H9 (cell line): ENCODE data around the gene C16orf95. TPM values are rescaled to one million over a fixed set of nuclear protein-coding genes. Genes with fewer than 3 reads are reported as not detected.

Experiments used
- DNase-seq: peaks from one replicate; pipeline ENCODE4 v3.0.0-alpha.2; 2017
- H2AFZ ChIP-seq: one replicate; pipeline ENCODE4 v1.6.1; 2013; ENCODE audit warnings: mild to moderate bottlenecking, low read length, control low read depth, moderate library complexity
- H2AK5ac ChIP-seq: 2 replicates; pipeline ENCODE4 v1.6.1; 2013; ENCODE audit warnings: low read length, control low read depth, mixed read lengths; ENCODE audit not compliant: insufficient read length
- H2BK120ac ChIP-seq: one replicate; pipeline ENCODE4 v1.6.1; 2013; ENCODE audit warnings: low read depth, mild to moderate bottlenecking, low read length, control low read depth, inconsistent platforms; ENCODE audit not compliant: poor library complexity, severe bottlenecking
- H2BK12ac ChIP-seq: 2 replicates; pipeline ENCODE4 v1.6.1; 2013; ENCODE audit warnings: low read length, control low read depth, mixed read lengths, low read depth; ENCODE audit not compliant: insufficient read length
- H2BK15ac ChIP-seq: 2 replicates; pipeline ENCODE4 v1.6.1; 2013; ENCODE audit warnings: low read depth, low read length, control low read depth
- H2BK20ac ChIP-seq: one replicate; pipeline ENCODE4 v1.6.1; 2013; ENCODE audit warnings: low read depth, mild to moderate bottlenecking, low read length, control low read depth, inconsistent platforms; ENCODE audit not compliant: poor library complexity, severe bottlenecking
- H2BK5ac ChIP-seq: 2 replicates; pipeline ENCODE4 v1.6.1; 2013; ENCODE audit warnings: low read length, control low read depth, mixed read lengths; ENCODE audit not compliant: insufficient read length
- H3K14ac ChIP-seq: 2 replicates; pipeline ENCODE4 v1.6.1; 2013; ENCODE audit warnings: low read length, control low read depth; ENCODE audit not compliant: insufficient read depth
- H3K18ac ChIP-seq: 2 replicates; pipeline ENCODE4 v1.6.1; 2013; ENCODE audit warnings: low read depth, mild to moderate bottlenecking, mixed read lengths, low read length, control low read depth; ENCODE audit not compliant: insufficient read length
- H3K23ac ChIP-seq: 2 replicates; pipeline ENCODE4 v1.6.1; 2013; ENCODE audit warnings: low read length, control low read depth, mixed read lengths, low read depth; ENCODE audit not compliant: insufficient read length
- H3K23me2 ChIP-seq: 2 replicates; pipeline ENCODE4 v1.6.1; 2013; ENCODE audit warnings: low read depth, mild to moderate bottlenecking, mixed read lengths, low read length, control low read depth; ENCODE audit not compliant: insufficient read length, poor library complexity, severe bottlenecking
- H3K27ac ChIP-seq: 2 replicates; pipeline ENCODE4 v1.5.1; 2013; ENCODE audit warnings: low read length, control low read depth, mixed read lengths, low read depth; ENCODE audit not compliant: insufficient read length
- H3K27me3 ChIP-seq: 2 replicates; pipeline ENCODE4 v1.6.1; 2013; ENCODE audit warnings: low read length, control low read depth, inconsistent platforms; ENCODE audit not compliant: insufficient read depth
- H3K4ac ChIP-seq: 2 replicates; pipeline ENCODE4 v1.6.1; 2013; ENCODE audit warnings: low read depth, mild to moderate bottlenecking, control low read depth, inconsistent platforms, low read length, moderate library complexity
- H3K4me1 ChIP-seq: 2 replicates; pipeline ENCODE4 v1.6.1; 2013; ENCODE audit warnings: low read length, control low read depth, inconsistent platforms; ENCODE audit not compliant: insufficient read depth
- H3K4me2 ChIP-seq: 2 replicates; pipeline ENCODE4 v1.6.1; 2013; ENCODE audit warnings: low read length, control low read depth, mixed read lengths; ENCODE audit not compliant: insufficient read length, insufficient read depth
- H3K56ac ChIP-seq: 2 replicates; pipeline ENCODE4 v1.6.1; 2013; ENCODE audit warnings: low read depth, mild to moderate bottlenecking, mixed read lengths, low read length, control low read depth; ENCODE audit not compliant: insufficient read length
- H3K79me1 ChIP-seq: 2 replicates; pipeline ENCODE4 v1.6.1; 2013; ENCODE audit warnings: low read depth, mild to moderate bottlenecking, moderate library complexity, low read length, control low read depth, inconsistent platforms; ENCODE audit not compliant: insufficient read depth, poor library complexity, severe bottlenecking
- H3K79me2 ChIP-seq: 2 replicates; pipeline ENCODE4 v1.6.1; 2013; ENCODE audit warnings: low read length, control low read depth, inconsistent platforms; ENCODE audit not compliant: insufficient read depth
- H3K9ac ChIP-seq: 2 replicates; pipeline ENCODE4 v1.6.1; 2013; ENCODE audit warnings: low read length, control low read depth, mixed read lengths; ENCODE audit not compliant: insufficient read length; ENCODE audit errors: extremely low read depth
- H3K9me3 ChIP-seq: one replicate; pipeline ENCODE4 v1.6.1; 2013; ENCODE audit warnings: low read depth, low read length, inconsistent platforms; ENCODE audit not compliant: control insufficient read depth
- H3T11ph ChIP-seq: one replicate; pipeline ENCODE4 v1.6.1; 2013; ENCODE audit warnings: mild to moderate bottlenecking, low read length, control low read depth, inconsistent platforms
- H4K20me1 ChIP-seq: one replicate; pipeline ENCODE4 v1.6.1; 2013; ENCODE audit not compliant: control insufficient read depth, insufficient read length, insufficient read depth
- H4K5ac ChIP-seq: 2 replicates; pipeline ENCODE4 v1.6.1; 2013; ENCODE audit warnings: low read depth, mild to moderate bottlenecking, mixed read lengths, low read length, control low read depth; ENCODE audit not compliant: insufficient read length
- H4K8ac ChIP-seq: replicated peaks from 2 replicates; pipeline ENCODE4 v1.6.1; 2013; ENCODE audit warnings: low read length, control low read depth, mixed read lengths, low read depth; ENCODE audit not compliant: insufficient read length
- H4K91ac ChIP-seq: 2 replicates; pipeline ENCODE4 v1.6.1; 2013; ENCODE audit warnings: low read depth, mild to moderate bottlenecking, moderate library complexity, mixed read lengths, low read length, control low read depth; ENCODE audit not compliant: insufficient read length
- H3K27ac Mint-ChIP-seq, 3 experiments: 2 replicates in 2 of 3; 3 replicates in 1 of 3; pipeline ENCODE4 v1.8.0; 2020 to 2021; ENCODE audit warnings: mixed read lengths in 3 of 3, mild to moderate bottlenecking in 1 of 3, moderate library complexity in 1 of 3
- H3K27me3 Mint-ChIP-seq: 2 replicates; pipeline ENCODE4 v1.8.0; 2021; ENCODE audit warnings: low read depth, mild to moderate bottlenecking, moderate library complexity, mixed read lengths
- H3K36me3 Mint-ChIP-seq, 3 experiments: 2 replicates in 2 of 3; 3 replicates in 1 of 3; pipeline ENCODE4 v1.8.0; 2020 to 2021; ENCODE audit warnings: low read depth in 3 of 3, mixed read lengths in 3 of 3; ENCODE audit not compliant: insufficient read depth in 1 of 3
- H3K4me1 Mint-ChIP-seq, 2 experiments: 2 replicates each; pipeline ENCODE4 v1.8.0; 2020; ENCODE audit warnings: mixed read lengths in 2 of 2
- H3K4me3 Mint-ChIP-seq, 2 experiments: 2 replicates in 1 of 2; 3 replicates in 1 of 2; pipeline ENCODE4 v1.8.0; 2020 to 2021; ENCODE audit warnings: mild to moderate bottlenecking in 2 of 2, mixed read lengths in 2 of 2, moderate library complexity in 1 of 2
- H3K9me3 Mint-ChIP-seq, 2 experiments: 2 replicates in 1 of 2; 3 replicates in 1 of 2; pipeline ENCODE4 v1.8.0; 2020; ENCODE audit warnings: mild to moderate bottlenecking in 2 of 2, mixed read lengths in 2 of 2, moderate library complexity in 1 of 2
- WGBS: extraction: QIAGEN DNeasy Blood & Tissue Kit; methylation state at CpG from one replicate; pipeline ENCODE4 v1.1.7; 2013; ENCODE audit warnings: missing lambda C conversion rate, low lambda C conversion rate, mixed read lengths; ENCODE audit not compliant: insufficient read length; ENCODE audit errors: extremely low coverage; 5-methylcytosine and 5-hydroxymethylcytosine counted together
- total RNA-seq: library from RNA; stranded (reverse); gene quantifications from 2 replicates; pipeline ENCODE4 v1.2.1, GENCODE V29; 2021
- TF ChIP-seq, protein P1 (sequence below): fragments of 200-600 bp; sonication (generic); conservative IDR thresholded peaks from 3 replicates; pipeline ENCODE4 v1.8.0; 2021; ENCODE audit warnings: antibody characterized with exemption, mild to moderate bottlenecking

The C16orf95 gene
- total RNA-seq, 1 experiment from 2014 or later, result 5.6 TPM

DNA sequence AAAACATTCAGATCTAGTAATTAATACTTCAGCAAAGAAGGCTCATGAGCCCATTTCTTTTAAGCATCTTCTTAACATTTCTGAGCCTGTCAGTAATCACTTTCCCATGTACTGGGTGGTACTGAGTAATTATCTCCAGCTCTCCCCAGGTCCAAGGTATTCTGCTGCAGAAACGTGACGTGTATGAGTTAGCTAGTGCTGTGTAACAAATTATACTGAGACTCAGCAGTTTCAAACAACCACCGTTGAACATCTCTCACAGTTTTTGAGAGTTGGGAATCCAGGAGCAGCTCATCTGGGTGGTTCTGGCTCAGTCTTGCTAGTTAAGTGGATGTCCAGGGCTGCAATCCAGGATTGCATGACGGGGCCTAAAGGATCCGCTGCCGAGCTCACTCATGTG is 25.2 kb downstream of the C16orf95 start:
- Histone ChIP-seq H2BK15ac (no peak overlapping the region), H3K4me2 (no peak overlapping the region), H2BK120ac (no peak overlapping the region), H3K9me3 (peaks cover 9% of the 10 kb centered on the region), H3K27me3 (no peaks in the 10 kb centered on the region), H3K9ac (no peak overlapping the region), H4K91ac (no peak overlapping the region), H3K79me2 (no peaks in the 10 kb centered on the region), H2AFZ (no peak overlapping the region), H3K14ac (no peak overlapping the region), H3T11ph (no peak overlapping the region), H3K18ac (no peak overlapping the region), H3K23ac (no peak overlapping the region), H4K5ac (no peak overlapping the region), H3K4ac (no peak overlapping the region), H3K79me1 (no peaks in the 10 kb centered on the region), H3K4me1 (no peaks in the 10 kb centered on the region), H3K27ac (no peak overlapping the region), H2BK20ac (no peak overlapping the region), H3K56ac (no peak overlapping the region), H3K23me2 (no peaks in the 10 kb centered on the region), H2BK5ac (no peak overlapping the region), H2BK12ac (no peak overlapping the region), H4K20me1 (no peaks in the 10 kb centered on the region), H4K8ac (no peak overlapping the region), H2AK5ac (no peak overlapping the region)
- Mint-ChIP-seq H3K27me3 (peaks cover 5% of the 10 kb centered on the region; the same call in 1 of the 2 replicates), H3K9me3 (peaks cover 4 to 7% of the 10 kb centered on the region in 2 experiments; a peak in 3 of 5 replicates), H3K4me1 (peaks cover 3 to 5% of the 10 kb centered on the region in 2 experiments; a peak in 3 of 4 replicates), H3K4me3 (no peak overlapping the region), H3K36me3 (peaks cover 7 to 11% (median 11%) of the 10 kb centered on the region in 3 experiments), H3K27ac (no peak overlapping the region; a peak in 1 of 7 replicates)
- TF ChIP-seq, protein P1, sequence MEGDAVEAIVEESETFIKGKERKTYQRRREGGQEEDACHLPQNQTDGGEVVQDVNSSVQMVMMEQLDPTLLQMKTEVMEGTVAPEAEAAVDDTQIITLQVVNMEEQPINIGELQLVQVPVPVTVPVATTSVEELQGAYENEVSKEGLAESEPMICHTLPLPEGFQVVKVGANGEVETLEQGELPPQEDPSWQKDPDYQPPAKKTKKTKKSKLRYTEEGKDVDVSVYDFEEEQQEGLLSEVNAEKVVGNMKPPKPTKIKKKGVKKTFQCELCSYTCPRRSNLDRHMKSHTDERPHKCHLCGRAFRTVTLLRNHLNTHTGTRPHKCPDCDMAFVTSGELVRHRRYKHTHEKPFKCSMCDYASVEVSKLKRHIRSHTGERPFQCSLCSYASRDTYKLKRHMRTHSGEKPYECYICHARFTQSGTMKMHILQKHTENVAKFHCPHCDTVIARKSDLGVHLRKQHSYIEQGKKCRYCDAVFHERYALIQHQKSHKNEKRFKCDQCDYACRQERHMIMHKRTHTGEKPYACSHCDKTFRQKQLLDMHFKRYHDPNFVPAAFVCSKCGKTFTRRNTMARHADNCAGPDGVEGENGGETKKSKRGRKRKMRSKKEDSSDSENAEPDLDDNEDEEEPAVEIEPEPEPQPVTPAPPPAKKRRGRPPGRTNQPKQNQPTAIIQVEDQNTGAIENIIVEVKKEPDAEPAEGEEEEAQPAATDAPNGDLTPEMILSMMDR, result no peak
- DNase-seq, result no peak
- no CpG with 5 or more reads among the region's 6 CpGs for WGBS
